ENCODE data around the gene ANKS1A.

ANKS1A gene

GRCh38 chr6:34858681-34859080 is 30.4 kb upstream of the ANKS1A start:
- Histone ChIP-seq H3K27me3 (ENCODE audit: insufficient read depth, insufficient read length) (no peaks in the 10 kb centered on the region), H3K9me3 (ENCODE audit: insufficient read depth, low read length) (no peaks in the 10 kb centered on the region), H3K36me3 (ENCODE audit: insufficient read depth, insufficient read length, low read length) (peaks cover 37% of the 10 kb centered on the region), H3K9ac (ENCODE audit: insufficient read length, low read depth) (no peak overlapping the region), H3K4me3 (ENCODE audit: insufficient read length, low read depth) (no peak overlapping the region), H3K4me1 (ENCODE audit: insufficient read depth, insufficient read length) (no peaks in the 10 kb centered on the region)
- DNase-seq (ENCODE audit: low read depth, low spot score) = no peak
- TF ChIP-seq YY1 (IDR thresholded peaks at IDR 0.05; ENCODE audit: insufficient read depth, insufficient read length) (no peak), SUZ12 (IDR thresholded peaks at IDR 0.05; ENCODE audit: extremely low read depth, insufficient read depth, insufficient read length) (no peak), ZNF274 (IDR thresholded peaks at IDR 0.05; ENCODE audit: low read depth, low read length) (no peak)

- DNase-seq (ENCODE audit: low read depth, low spot score) = no peak
- Histone ChIP-seq H3K9ac (ENCODE audit: insufficient read length, low read depth) (no peak overlapping the region), H3K36me3 (ENCODE audit: insufficient read depth, insufficient read length, low read length) (peaks cover 44% of the 10 kb centered on the region)
Observed at GRCh38 chr6:34859951-34860350, 29.1 kb upstream of the ANKS1A start.

GRCh38 chr6:34860776-34861175 is 28.3 kb upstream of the ANKS1A start:
- H3K4me1 ChIP-seq (ENCODE audit: insufficient read depth, insufficient read length) = no peaks in the 10 kb centered on the region
- peaks cover 44% of the 10 kb centered on the region for H3K36me3 ChIP-seq (ENCODE audit: insufficient read depth, insufficient read length, low read length)
- H3K9ac ChIP-seq (ENCODE audit: insufficient read length, low read depth) = no peak overlapping the region
- no peak overlapping the region for H3K4me3 ChIP-seq (ENCODE audit: insufficient read length, low read depth)
- H3K9me3 ChIP-seq (ENCODE audit: insufficient read depth, low read length) = no peaks in the 10 kb centered on the region
- H3K27me3 ChIP-seq (ENCODE audit: insufficient read depth, insufficient read length) = no peaks in the 10 kb centered on the region
- DNase-seq (ENCODE audit: low read depth, low spot score) = no peak
- TF ChIP-seq SUZ12 (IDR thresholded peaks at IDR 0.05; ENCODE audit: extremely low read depth, insufficient read depth, insufficient read length) = no peak
- no peak for TF ChIP-seq ZNF274 (IDR thresholded peaks at IDR 0.05; ENCODE audit: low read depth, low read length)
- no peak for TF ChIP-seq YY1 (IDR thresholded peaks at IDR 0.05; ENCODE audit: insufficient read depth, insufficient read length)

More at GRCh38 chr6:34859951-34860350, 29.1 kb upstream of the ANKS1A start:
- H3K9me3 ChIP-seq (ENCODE audit: insufficient read depth, low read length) = no peaks in the 10 kb centered on the region
- TF ChIP-seq ZNF274 (IDR thresholded peaks at IDR 0.05; ENCODE audit: low read depth, low read length) = no peak
- no peak for TF ChIP-seq YY1 (IDR thresholded peaks at IDR 0.05; ENCODE audit: insufficient read depth, insufficient read length)
- TF ChIP-seq SUZ12 (IDR thresholded peaks at IDR 0.05; ENCODE audit: extremely low read depth, insufficient read depth, insufficient read length) = no peak
- no peaks in the 10 kb centered on the region for H3K27me3 ChIP-seq (ENCODE audit: insufficient read depth, insufficient read length)
- no peak overlapping the region for H3K4me3 ChIP-seq (ENCODE audit: insufficient read length, low read depth)
- H3K4me1 ChIP-seq (ENCODE audit: insufficient read depth, insufficient read length) = no peaks in the 10 kb centered on the region

- H3K27me3 ChIP-seq (ENCODE audit: insufficient read depth, insufficient read length) = no peaks in the 10 kb centered on the region
- no peaks in the 10 kb centered on the region for H3K9me3 ChIP-seq (ENCODE audit: insufficient read depth, low read length)
- DNase-seq (ENCODE audit: low read depth, low spot score) = no peak
- H3K4me1 ChIP-seq (ENCODE audit: insufficient read depth, insufficient read length) = no peaks in the 10 kb centered on the region
- TF ChIP-seq ZNF274 (IDR thresholded peaks at IDR 0.05; ENCODE audit: low read depth, low read length) (no peak), SUZ12 (IDR thresholded peaks at IDR 0.05; ENCODE audit: extremely low read depth, insufficient read depth, insufficient read length) (no peak), YY1 (IDR thresholded peaks at IDR 0.05; ENCODE audit: insufficient read depth, insufficient read length) (no peak)
- no peak overlapping the region for H3K4me3 ChIP-seq (ENCODE audit: insufficient read length, low read depth)
- no peak overlapping the region for H3K9ac ChIP-seq (ENCODE audit: insufficient read length, low read depth)
- peaks cover 23% of the 10 kb centered on the region for H3K36me3 ChIP-seq (ENCODE audit: insufficient read depth, insufficient read length, low read length)
Observed at GRCh38 chr6:34864007-34864406, 25.0 kb upstream of the ANKS1A start.

GRCh38 chr6:34865107-34865506 is 23.9 kb upstream of the ANKS1A start:
- Histone ChIP-seq H3K9ac (ENCODE audit: insufficient read length, low read depth) (no peak overlapping the region), H3K4me1 (ENCODE audit: insufficient read depth, insufficient read length) (no peaks in the 10 kb centered on the region), H3K9me3 (ENCODE audit: insufficient read depth, low read length) (no peaks in the 10 kb centered on the region), H3K27me3 (ENCODE audit: insufficient read depth, insufficient read length) (no peaks in the 10 kb centered on the region), H3K4me3 (ENCODE audit: insufficient read length, low read depth) (no peak overlapping the region), H3K36me3 (ENCODE audit: insufficient read depth, insufficient read length, low read length) (peaks cover 18% of the 10 kb centered on the region)
- TF ChIP-seq SUZ12 (IDR thresholded peaks at IDR 0.05; ENCODE audit: extremely low read depth, insufficient read depth, insufficient read length) (no peak), ZNF274 (IDR thresholded peaks at IDR 0.05; ENCODE audit: low read depth, low read length) (no peak), YY1 (IDR thresholded peaks at IDR 0.05; ENCODE audit: insufficient read depth, insufficient read length) (no peak)
- DNase-seq (ENCODE audit: low read depth, low spot score) = no peak

GRCh38 chr6:34866509-34866908 is 22.5 kb upstream of the ANKS1A start:
- no peak for TF ChIP-seq YY1 (IDR thresholded peaks at IDR 0.05; ENCODE audit: insufficient read depth, insufficient read length)
- no peak for TF ChIP-seq SUZ12 (IDR thresholded peaks at IDR 0.05; ENCODE audit: extremely low read depth, insufficient read depth, insufficient read length)
- no peak for TF ChIP-seq ZNF274 (IDR thresholded peaks at IDR 0.05; ENCODE audit: low read depth, low read length)
- Histone ChIP-seq H3K4me1 (ENCODE audit: insufficient read depth, insufficient read length) (no peaks in the 10 kb centered on the region), H3K9me3 (ENCODE audit: insufficient read depth, low read length) (no peaks in the 10 kb centered on the region), H3K36me3 (ENCODE audit: insufficient read depth, insufficient read length, low read length) (peaks cover 29% of the 10 kb centered on the region), H3K4me3 (ENCODE audit: insufficient read length, low read depth) (no peak overlapping the region), H3K27me3 (ENCODE audit: insufficient read depth, insufficient read length) (no peaks in the 10 kb centered on the region), H3K9ac (ENCODE audit: insufficient read length, low read depth) (no peak overlapping the region)
- DNase-seq (ENCODE audit: low read depth, low spot score) = no peak

GRCh38 chr6:34867484-34867883 is 21.6 kb upstream of the ANKS1A start:
- Histone ChIP-seq H3K4me3 (ENCODE audit: insufficient read length, low read depth) (no peak overlapping the region), H3K9me3 (ENCODE audit: insufficient read depth, low read length) (no peaks in the 10 kb centered on the region), H3K9ac (ENCODE audit: insufficient read length, low read depth) (no peak overlapping the region), H3K27me3 (ENCODE audit: insufficient read depth, insufficient read length) (no peaks in the 10 kb centered on the region), H3K36me3 (ENCODE audit: insufficient read depth, insufficient read length, low read length) (peaks cover 34% of the 10 kb centered on the region), H3K4me1 (ENCODE audit: insufficient read depth, insufficient read length) (no peaks in the 10 kb centered on the region)
- TF ChIP-seq SUZ12 (IDR thresholded peaks at IDR 0.05; ENCODE audit: extremely low read depth, insufficient read depth, insufficient read length) (no peak), ZNF274 (IDR thresholded peaks at IDR 0.05; ENCODE audit: low read depth, low read length) (no peak), YY1 (IDR thresholded peaks at IDR 0.05; ENCODE audit: insufficient read depth, insufficient read length) (no peak)
- no peak for DNase-seq (ENCODE audit: low read depth, low spot score)
